Ammon's horn (tissue), 1 donor: ENCODE results near the gene CAMKK2.
"Not testable (repeated sequence)": the region's sequence is repeated elsewhere in the genome, so short reads cannot be mapped to it uniquely, and the experiment has no call there.

Experiments
- DNase-seq: peaks from one replicate; pipeline ENCODE4 v3.0.0-alpha.2; 2016; ENCODE audit warnings: low spot score

The CAMKK2 gene

GRCh38 chr12:121298411-121298810 is 1.9 kb upstream of the CAMKK2 start:
- DNase-seq = not testable (repeated sequence)

GRCh38 chr12:121297435-121297991 is 1.0 kb upstream of the CAMKK2 start:
- DNase-seq = no peak

GRCh38 chr12:121295746-121296617 is 527 bp downstream of the CAMKK2 start:
- DNase-seq = no peak

GRCh38 chr12:121295116-121295745 is 1.3 kb downstream of the CAMKK2 start:
- DNase-seq = no peak

- no peak for DNase-seq
Measured at GRCh38 chr12:121294151-121294889, 2.2 kb downstream of the CAMKK2 start.

GRCh38 chr12:121293603-121294002 is 2.9 kb downstream of the CAMKK2 start:
- DNase-seq = no peak

GRCh38 chr12:121290410-121290809 is 6.1 kb downstream of the CAMKK2 start:
- no peak for DNase-seq

- no peak for DNase-seq
Measured at GRCh38 chr12:121289962-121290361, 6.5 kb downstream of the CAMKK2 start.

GRCh38 chr12:121288986-121289385 is 7.5 kb downstream of the CAMKK2 start:
- no peak for DNase-seq

- peak; percentile 47 for DNase-seq
Measured at GRCh38 chr12:121288158-121288845, 8.2 kb downstream of the CAMKK2 start.

- DNase-seq = no peak
Measured at GRCh38 chr12:121287267-121287954, 9.1 kb downstream of the CAMKK2 start.

GRCh38 chr12:121285856-121286255 is 10.7 kb downstream of the CAMKK2 start:
- no peak for DNase-seq

- DNase-seq = no peak
Measured at GRCh38 chr12:121284551-121285390, 11.7 kb downstream of the CAMKK2 start.

- no peak for DNase-seq
Measured at GRCh38 chr12:121283841-121284240, 12.7 kb downstream of the CAMKK2 start.

GRCh38 chr12:121283388-121283787 is 13.1 kb downstream of the CAMKK2 start:
- no peak for DNase-seq

GRCh38 chr12:121282910-121283309 is 13.6 kb downstream of the CAMKK2 start:
- DNase-seq = not testable (repeated sequence)

- DNase-seq = no peak
Measured at GRCh38 chr12:121282072-121282742, 14.3 kb downstream of the CAMKK2 start.

GRCh38 chr12:121281116-121281515 is 15.4 kb downstream of the CAMKK2 start:
- DNase-seq = not testable (repeated sequence)

GRCh38 chr12:121280531-121280930 is 16.0 kb downstream of the CAMKK2 start:
- not testable (repeated sequence) for DNase-seq

GRCh38 chr12:121279507-121279915 is 17.0 kb downstream of the CAMKK2 start:
- peak; percentile 49 for DNase-seq
